Neural progenitor cell (in vitro differentiated cells): ENCODE data around the gene PDE6D.

Experiments used
- EZH2 ChIP-seq: fragments of 200-600 bp; sonication (generic); IDR thresholded peaks from 2 replicates; pipeline ENCODE4 v1.6.1; 2017; ENCODE audit warnings: antibody characterized with exemption, mild to moderate bottlenecking, moderate library complexity
- TF ChIP-seq, protein P1 (sequence below): fragments of 200-600 bp; sonication (generic); IDR thresholded peaks from 2 replicates; pipeline ENCODE4 v1.5.1; 2017; ENCODE audit warnings: antibody characterized with exemption, mild to moderate bottlenecking

DNA sequence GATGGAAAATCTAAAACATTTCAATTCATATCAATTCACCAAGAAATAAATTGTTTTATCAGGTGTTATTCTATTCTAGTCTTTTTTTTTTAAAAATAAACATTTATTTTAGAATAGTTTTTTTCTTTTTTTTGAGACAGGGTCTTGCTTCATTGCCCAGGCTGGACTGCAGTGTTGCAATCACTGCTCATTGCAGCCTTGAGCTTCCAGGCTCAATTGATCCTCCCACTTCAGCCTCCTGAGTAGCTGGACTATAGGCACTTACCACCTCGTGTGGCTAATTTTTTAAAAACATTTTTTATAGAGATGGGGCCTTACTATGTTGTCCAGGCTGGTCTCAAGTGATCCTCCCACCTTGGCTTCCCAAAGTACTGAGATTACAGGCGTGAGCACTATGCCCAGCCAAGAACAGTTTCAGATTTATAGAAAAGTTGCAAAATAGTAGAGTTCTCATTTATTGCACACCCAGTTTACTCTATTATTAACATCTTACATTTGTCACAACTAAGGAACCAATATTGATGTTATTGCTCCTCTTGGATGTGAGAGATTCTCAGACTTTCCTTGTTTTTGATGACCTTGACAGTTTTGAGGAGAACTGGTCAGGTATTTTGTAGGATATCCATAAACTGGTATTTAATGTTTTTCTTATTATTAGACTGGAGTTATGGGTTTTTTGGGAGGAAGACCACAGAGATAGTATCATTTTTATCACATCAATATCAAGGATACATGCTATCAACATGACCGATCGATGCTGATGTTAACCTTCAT lies 29.9 kb downstream of the PDE6D start:
- TF ChIP-seq, protein P1, sequence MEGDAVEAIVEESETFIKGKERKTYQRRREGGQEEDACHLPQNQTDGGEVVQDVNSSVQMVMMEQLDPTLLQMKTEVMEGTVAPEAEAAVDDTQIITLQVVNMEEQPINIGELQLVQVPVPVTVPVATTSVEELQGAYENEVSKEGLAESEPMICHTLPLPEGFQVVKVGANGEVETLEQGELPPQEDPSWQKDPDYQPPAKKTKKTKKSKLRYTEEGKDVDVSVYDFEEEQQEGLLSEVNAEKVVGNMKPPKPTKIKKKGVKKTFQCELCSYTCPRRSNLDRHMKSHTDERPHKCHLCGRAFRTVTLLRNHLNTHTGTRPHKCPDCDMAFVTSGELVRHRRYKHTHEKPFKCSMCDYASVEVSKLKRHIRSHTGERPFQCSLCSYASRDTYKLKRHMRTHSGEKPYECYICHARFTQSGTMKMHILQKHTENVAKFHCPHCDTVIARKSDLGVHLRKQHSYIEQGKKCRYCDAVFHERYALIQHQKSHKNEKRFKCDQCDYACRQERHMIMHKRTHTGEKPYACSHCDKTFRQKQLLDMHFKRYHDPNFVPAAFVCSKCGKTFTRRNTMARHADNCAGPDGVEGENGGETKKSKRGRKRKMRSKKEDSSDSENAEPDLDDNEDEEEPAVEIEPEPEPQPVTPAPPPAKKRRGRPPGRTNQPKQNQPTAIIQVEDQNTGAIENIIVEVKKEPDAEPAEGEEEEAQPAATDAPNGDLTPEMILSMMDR: no peak
- TF ChIP-seq EZH2: no peak
